GM23248 (cell line): ENCODE measurements around the gene MALL.

Experiments used
- EZH2 ChIP-seq: fragments of 200-600 bp; sonication (generic); IDR thresholded peaks from 2 replicates; pipeline ENCODE4 v1.6.1; 2018; ENCODE audit warnings: antibody characterized with exemption, mild to moderate bottlenecking; ENCODE audit not compliant: insufficient read depth, poor library complexity, severe bottlenecking
- EZH2phosphoT487 ChIP-seq: fragments of 200-600 bp; sonication (generic); IDR thresholded peaks from 2 replicates; pipeline ENCODE4 v1.6.1; 2018; ENCODE audit warnings: antibody characterized with exemption, moderate library complexity, mild to moderate bottlenecking, low read depth; ENCODE audit not compliant: insufficient read depth

- TF ChIP-seq EZH2phosphoT487 (no peak), EZH2 (no peak)
Measured at GRCh38 chr2:110115291-110116032, at the start of gene MALL.
